GM19043 (cell line): ENCODE results near the gene NRF1.
"Not testable (repeated sequence)": the region's sequence is repeated elsewhere in the genome, so short reads cannot be mapped to it uniquely, and the experiment has no call there.

Experiments used
- ATAC-seq: cut with Tn5 transposase; IDR thresholded peaks from one replicate; pipeline ENCODE4 v1.9.1; 2021; ENCODE audit warnings: low read depth; ENCODE audit not compliant: unreplicated experiment

Gene NRF1

GRCh38 chr7:129611246-129612111, at the start of gene NRF1:
Gene NRF1, plus strand, starts transcription at chr7:129611720. Its CDS starts 45,632 bp downstream, at chr7:129657352.
- peak; percentile 58 for ATAC-seq

DNA sequence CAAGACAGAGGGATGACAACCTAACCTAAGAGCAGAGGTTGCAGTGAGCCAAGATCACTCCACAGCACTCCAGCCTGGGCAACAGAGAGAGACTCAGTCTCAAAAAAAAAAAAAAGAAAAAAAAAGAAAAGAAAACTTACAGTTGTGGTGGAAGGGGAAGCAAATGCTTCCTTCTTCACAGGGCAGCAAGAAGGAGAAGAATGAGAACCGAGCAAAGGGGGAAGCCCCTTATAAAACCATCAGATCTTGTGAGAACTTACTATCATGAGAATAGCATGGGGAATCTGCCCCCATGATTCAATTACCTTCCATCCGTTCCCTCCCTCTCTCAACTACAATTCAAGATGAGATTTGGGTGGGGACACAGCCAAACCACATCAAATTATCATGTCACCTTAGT, 45.2 kb upstream of the NRF1 start:
- ATAC-seq = not testable (repeated sequence)

GRCh38 chr7:129567377-129567776, 44.1 kb upstream of the NRF1 start:
- ATAC-seq = no peak

GRCh38 chr7:129568240-129568639, 43.3 kb upstream of the NRF1 start:
- no peak for ATAC-seq

DNA sequence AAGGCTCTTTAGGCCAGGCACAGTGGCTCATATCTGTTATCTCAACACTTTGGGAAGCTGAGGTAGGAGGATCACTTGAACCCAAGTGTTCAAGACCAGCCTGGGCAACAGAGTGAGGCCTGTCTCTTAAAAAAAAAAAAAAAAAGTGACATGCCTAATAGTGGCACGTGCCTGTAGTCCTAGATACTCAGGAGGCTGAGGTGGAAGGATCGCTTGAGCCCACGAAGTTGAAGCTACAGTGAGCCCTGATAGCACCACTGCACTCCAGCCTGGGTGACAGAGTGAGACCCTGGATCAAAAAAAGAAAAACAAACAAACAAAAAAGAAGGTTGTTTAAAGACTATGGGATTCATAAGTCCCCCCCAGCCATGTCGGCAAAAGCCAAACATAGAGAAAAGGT, 42.2 kb upstream of the NRF1 start:
- no peak for ATAC-seq

GRCh38 chr7:129569811-129570215, 41.7 kb upstream of the NRF1 start:
- no peak for ATAC-seq

- ATAC-seq = no peak
Measured at GRCh38 chr7:129571201-129571600, 40.3 kb upstream of the NRF1 start.

- ATAC-seq = no peak
Measured at GRCh38 chr7:129572205-129572604, 39.3 kb upstream of the NRF1 start.

- ATAC-seq = no peak
Measured at GRCh38 chr7:129574487-129574886, 37.0 kb upstream of the NRF1 start.

DNA sequence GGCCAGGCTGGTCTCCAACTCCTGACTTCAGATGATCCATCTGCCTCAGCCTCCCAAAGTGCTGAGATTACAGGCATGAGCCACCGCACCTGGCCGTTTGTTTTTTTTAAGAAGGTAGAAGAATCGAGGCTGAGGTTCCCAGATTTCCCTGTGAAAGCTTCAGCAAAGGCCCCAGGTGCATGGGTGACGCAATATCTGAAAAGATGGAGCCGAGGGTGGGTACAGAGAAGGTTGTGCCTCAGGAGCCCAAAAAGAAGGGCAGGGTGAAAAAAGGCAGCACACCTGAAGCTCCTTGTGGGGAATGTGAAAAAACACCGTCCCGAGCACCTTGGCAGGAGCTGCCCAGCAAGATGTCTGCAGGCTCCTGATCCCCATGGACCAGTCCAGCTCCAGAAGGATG, 35.8 kb upstream of the NRF1 start:
- no peak for ATAC-seq

DNA sequence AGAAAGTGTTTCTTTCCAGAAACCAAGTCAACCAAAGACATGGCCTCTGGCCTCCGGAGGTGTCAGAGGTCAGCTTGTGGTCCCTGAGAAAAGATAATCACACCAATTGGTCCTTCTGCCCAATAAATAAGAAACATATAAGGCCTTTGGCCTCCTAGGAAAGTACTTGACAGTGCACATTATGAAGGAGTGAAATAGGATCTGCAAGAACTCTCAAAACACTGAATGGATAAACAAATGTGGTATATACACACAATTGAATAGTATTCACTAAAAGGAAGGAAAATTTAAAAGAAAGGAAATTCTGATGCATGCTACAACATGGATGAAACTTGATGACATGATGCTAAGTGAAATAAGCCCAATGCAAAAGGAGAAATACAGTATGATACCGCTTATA, 35.4 kb upstream of the NRF1 start:
- no peak for ATAC-seq

- ATAC-seq = no peak
Measured at GRCh38 chr7:129578829-129579228, 32.7 kb upstream of the NRF1 start.

GRCh38 chr7:129586179-129586578, 25.3 kb upstream of the NRF1 start:
- not testable (repeated sequence) for ATAC-seq

DNA sequence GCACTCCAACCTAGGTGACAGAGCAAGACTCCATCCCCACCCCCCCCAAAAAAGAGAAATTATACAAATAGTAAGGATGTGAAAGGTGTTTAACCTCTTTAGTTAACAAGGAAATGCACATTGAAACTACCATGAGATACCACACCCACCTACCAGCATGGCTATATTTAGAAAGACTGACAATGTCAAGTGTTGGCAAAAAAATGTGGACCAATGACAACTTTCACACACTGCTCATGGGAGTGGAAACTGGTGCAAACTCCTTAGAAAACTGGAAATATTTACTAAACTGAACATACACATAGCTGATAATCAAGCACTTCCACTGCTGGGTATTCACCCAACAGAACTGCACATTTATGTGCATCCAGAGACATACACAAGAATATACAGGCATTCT, 23.3 kb upstream of the NRF1 start:
- ATAC-seq = no peak

- no peak for ATAC-seq
Measured at GRCh38 chr7:129591868-129592267, 19.7 kb upstream of the NRF1 start.

GRCh38 chr7:129596386-129596785, 15.1 kb upstream of the NRF1 start:
- ATAC-seq = not testable (repeated sequence)

GRCh38 chr7:129597672-129598071, 13.8 kb upstream of the NRF1 start:
- no peak for ATAC-seq

GRCh38 chr7:129599174-129599573, 12.3 kb upstream of the NRF1 start:
- ATAC-seq = no peak

DNA sequence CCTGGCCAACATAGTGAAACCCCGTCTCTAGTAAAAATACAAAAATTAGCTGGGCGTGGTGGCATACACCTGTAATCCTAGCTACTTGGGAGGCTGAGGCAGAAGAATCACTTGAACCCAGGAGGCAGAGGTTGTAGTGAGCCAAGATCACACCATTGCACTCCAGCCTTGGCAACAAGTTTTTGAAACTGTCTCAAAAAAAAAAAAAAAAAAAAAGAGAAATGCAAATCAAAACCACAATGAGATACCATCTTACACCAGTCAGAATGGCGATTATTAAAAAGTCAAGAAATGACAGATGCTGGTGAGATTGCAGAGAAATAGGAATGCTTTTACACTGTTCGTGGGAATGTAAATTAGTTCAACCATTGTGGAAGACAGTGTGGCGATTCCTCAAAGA, 7.9 kb upstream of the NRF1 start:
- ATAC-seq = not testable (repeated sequence)

DNA sequence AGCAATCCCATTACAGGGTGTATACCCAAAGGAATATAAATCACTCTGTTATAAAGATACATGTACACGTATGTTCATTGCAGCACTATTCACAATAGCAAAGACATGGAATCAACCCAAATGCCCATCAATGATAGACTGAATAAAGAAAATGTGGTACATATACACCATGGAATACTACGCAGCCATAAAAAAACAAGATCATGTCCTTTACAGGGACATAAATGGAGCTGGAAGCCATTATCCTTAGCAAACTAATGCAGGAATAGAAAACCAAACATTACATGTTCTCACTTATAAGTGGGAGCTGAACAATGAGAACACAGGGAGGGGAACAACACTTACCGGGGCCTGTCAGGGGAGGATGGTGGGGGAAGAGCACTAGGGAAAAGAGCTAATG, 7.5 kb upstream of the NRF1 start:
- not testable (repeated sequence) for ATAC-seq

- no peak for ATAC-seq
Measured at GRCh38 chr7:129604713-129605437, 6.6 kb upstream of the NRF1 start.
